K562 (cell line): ENCODE results near the gene PMPCA.

Experiments used
- JUND ChIP-seq, 2 experiments: IDR thresholded peaks; 2 replicates in 1 of 2; 3 replicates in 1 of 2; pipeline ENCODE4 v1.6.1; 2011; ENCODE audit warnings: borderline replicate concordance in 2 of 2, low read depth in 2 of 2, low read length in 2 of 2, improper control_type of control experiment in 1 of 2, missing biosample characterization in 1 of 2, missing genetic modification characterization in 1 of 2, missing genetic modification reagents in 1 of 2
- TF ChIP-seq, protein P1 (sequence below), 3 experiments: IDR thresholded peaks in 2 of 3; conservative IDR thresholded peaks in 1 of 3; 2 replicates each; pipeline ENCODE4 v1.5.1; 2011 to 2012; ENCODE audit warnings: low read length in 3 of 3, mild to moderate bottlenecking in 3 of 3, control low read depth in 2 of 3, improper control_type of control experiment in 1 of 3, inconsistent platforms in 1 of 3, low read depth in 1 of 3, mixed read lengths in 1 of 3, moderate library complexity in 1 of 3; ENCODE audit not compliant: insufficient read depth in 2 of 3
- TF ChIP-seq, protein P2 (sequence below): sonication (generic); formaldehyde crosslinking; IDR thresholded peaks from 2 replicates; pipeline ENCODE4 v1.8.1; 2023; ENCODE audit warnings: mild to moderate bottlenecking, missing genetic modification reagents

- TF ChIP-seq JUND (IDR thresholded peaks at IDR 0.05; ENCODE audit: borderline replicate concordance, low read depth, low read length), result no peak
- no peak for TF ChIP-seq JUND (tag; IDR thresholded peaks at IDR 0.05; ENCODE audit: borderline replicate concordance, low read depth, low read length)
- TF ChIP-seq, protein P1, sequence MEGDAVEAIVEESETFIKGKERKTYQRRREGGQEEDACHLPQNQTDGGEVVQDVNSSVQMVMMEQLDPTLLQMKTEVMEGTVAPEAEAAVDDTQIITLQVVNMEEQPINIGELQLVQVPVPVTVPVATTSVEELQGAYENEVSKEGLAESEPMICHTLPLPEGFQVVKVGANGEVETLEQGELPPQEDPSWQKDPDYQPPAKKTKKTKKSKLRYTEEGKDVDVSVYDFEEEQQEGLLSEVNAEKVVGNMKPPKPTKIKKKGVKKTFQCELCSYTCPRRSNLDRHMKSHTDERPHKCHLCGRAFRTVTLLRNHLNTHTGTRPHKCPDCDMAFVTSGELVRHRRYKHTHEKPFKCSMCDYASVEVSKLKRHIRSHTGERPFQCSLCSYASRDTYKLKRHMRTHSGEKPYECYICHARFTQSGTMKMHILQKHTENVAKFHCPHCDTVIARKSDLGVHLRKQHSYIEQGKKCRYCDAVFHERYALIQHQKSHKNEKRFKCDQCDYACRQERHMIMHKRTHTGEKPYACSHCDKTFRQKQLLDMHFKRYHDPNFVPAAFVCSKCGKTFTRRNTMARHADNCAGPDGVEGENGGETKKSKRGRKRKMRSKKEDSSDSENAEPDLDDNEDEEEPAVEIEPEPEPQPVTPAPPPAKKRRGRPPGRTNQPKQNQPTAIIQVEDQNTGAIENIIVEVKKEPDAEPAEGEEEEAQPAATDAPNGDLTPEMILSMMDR (IDR thresholded peaks at IDR 0.05 in 2 of 3, conservative IDR thresholded peaks at IDR 0.05 in 1 of 3; ENCODE audit: insufficient read depth in 2 of 3, low read depth in 1 of 3, low read length in 3 of 3), result no peak
- TF ChIP-seq, protein P2, sequence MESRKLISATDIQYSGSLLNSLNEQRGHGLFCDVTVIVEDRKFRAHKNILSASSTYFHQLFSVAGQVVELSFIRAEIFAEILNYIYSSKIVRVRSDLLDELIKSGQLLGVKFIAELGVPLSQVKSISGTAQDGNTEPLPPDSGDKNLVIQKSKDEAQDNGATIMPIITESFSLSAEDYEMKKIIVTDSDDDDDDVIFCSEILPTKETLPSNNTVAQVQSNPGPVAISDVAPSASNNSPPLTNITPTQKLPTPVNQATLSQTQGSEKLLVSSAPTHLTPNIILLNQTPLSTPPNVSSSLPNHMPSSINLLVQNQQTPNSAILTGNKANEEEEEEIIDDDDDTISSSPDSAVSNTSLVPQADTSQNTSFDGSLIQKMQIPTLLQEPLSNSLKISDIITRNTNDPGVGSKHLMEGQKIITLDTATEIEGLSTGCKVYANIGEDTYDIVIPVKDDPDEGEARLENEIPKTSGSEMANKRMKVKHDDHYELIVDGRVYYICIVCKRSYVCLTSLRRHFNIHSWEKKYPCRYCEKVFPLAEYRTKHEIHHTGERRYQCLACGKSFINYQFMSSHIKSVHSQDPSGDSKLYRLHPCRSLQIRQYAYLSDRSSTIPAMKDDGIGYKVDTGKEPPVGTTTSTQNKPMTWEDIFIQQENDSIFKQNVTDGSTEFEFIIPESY (CRISPR knock-in tag), result no peak
These were observed 27.0 kb downstream of the PMPCA start for GRCh38 chr9:136437430-136437829.
